Measurements from ENCODE around the gene CCDC57.
A peak's percentile ranks its signal among the peaks of the same experiment; 100 is the strongest.
"Not testable (repeated sequence)": the region's sequence is repeated elsewhere in the genome, so short reads cannot be mapped to it uniquely, and the experiment has no call there.

The CCDC57 gene

GRCh38 chr17:82212331-82213250 lies at the start of gene CCDC57:
Gene CCDC57 (minus strand): TSS chr17:82212842. CDS start chr17:82201944, 10,898 bp downstream.
- Histone ChIP-seq H3K36me3 (replicated peaks) (no peaks in the 10 kb centered on the region), H3K27ac (peak within 1 kb of the TSS; percentile 87), H3K4me3 (ENCODE audit: low read depth, low read length) (peak within 1 kb of the TSS; percentile 71), H3K27me3 (replicated peaks) (no peaks in the 10 kb centered on the region)
- no peak for DNase-seq
- in situ Hi-C loops (cut with HindIII; ENCODE audit: low pct_ligation_motif_present, low sequenced_read_pairs) = no loop called here
- TF ChIP-seq, protein P1, sequence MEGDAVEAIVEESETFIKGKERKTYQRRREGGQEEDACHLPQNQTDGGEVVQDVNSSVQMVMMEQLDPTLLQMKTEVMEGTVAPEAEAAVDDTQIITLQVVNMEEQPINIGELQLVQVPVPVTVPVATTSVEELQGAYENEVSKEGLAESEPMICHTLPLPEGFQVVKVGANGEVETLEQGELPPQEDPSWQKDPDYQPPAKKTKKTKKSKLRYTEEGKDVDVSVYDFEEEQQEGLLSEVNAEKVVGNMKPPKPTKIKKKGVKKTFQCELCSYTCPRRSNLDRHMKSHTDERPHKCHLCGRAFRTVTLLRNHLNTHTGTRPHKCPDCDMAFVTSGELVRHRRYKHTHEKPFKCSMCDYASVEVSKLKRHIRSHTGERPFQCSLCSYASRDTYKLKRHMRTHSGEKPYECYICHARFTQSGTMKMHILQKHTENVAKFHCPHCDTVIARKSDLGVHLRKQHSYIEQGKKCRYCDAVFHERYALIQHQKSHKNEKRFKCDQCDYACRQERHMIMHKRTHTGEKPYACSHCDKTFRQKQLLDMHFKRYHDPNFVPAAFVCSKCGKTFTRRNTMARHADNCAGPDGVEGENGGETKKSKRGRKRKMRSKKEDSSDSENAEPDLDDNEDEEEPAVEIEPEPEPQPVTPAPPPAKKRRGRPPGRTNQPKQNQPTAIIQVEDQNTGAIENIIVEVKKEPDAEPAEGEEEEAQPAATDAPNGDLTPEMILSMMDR (IDR thresholded peaks at IDR 0.05; ENCODE audit: low read depth, low read length, missing control alignments) = no peak

- Histone ChIP-seq H3K4me3 (ENCODE audit: low read depth, low read length) (no peak overlapping the region), H3K36me3 (replicated peaks) (peaks cover 90% of the 10 kb centered on the region), H3K27me3 (replicated peaks) (no peaks in the 10 kb centered on the region), H3K27ac (no peak overlapping the region)
- TF ChIP-seq, protein P1 (IDR thresholded peaks at IDR 0.05; ENCODE audit: low read depth, low read length, missing control alignments) = no peak
- DNase-seq = no peak
- in situ Hi-C loops (cut with HindIII; ENCODE audit: low pct_ligation_motif_present, low sequenced_read_pairs) = no loop called here
Measured at GRCh38 chr17:82262344-82262743, 49.7 kb upstream of the CCDC57 start.

DNA sequence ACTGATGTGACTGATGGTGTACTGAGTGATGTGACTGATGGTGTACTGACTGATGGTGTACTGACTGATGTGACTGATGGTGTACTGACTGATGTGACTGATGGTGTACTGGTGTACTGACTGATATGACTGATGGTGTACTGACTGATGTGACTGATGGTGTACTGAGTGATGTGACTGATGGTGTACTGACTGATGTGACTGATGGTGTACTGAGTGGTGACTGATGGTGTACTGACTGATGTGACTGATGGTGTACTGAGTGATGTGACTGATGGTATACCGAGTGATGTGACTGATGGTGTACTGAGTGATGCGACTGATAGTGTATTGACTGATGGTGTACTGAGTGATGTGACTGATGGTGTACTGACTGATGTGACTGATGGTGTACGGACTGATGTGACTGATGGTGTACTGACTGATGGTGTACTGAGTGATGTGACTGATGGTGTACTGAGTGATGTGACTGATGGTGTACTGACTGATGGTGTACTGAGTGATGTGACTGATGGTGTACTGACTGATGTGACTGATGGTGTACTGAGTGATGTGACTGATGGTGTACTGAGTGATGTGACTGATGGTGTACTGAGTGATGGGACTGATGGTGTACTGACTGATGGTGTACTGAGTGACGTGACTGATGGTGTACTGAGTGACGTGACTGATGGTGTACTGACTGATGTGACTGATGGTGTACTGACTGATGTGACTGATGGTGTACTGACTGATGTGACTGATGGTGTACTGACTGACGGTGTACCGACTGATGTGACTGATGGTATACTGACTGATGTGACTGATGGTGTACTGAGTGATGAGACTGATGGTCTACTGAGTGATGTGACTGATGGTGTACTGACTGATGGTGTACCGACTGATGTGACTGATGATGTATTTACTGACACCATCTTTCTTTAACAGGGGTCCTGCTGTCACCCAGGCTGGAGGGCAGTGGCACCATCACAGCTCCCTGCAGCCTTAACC lies 47.6 kb upstream of the CCDC57 start:
- DNase-seq; in situ Hi-C loops (cut with HindIII; ENCODE audit: low pct_ligation_motif_present, low sequenced_read_pairs); H3K27me3 ChIP-seq (replicated peaks); H3K27ac ChIP-seq; H3K4me3 ChIP-seq (ENCODE audit: low read depth, low read length): not testable (repeated sequence)
- peaks cover 93% of the 10 kb centered on the region for H3K36me3 ChIP-seq (replicated peaks)

DNA sequence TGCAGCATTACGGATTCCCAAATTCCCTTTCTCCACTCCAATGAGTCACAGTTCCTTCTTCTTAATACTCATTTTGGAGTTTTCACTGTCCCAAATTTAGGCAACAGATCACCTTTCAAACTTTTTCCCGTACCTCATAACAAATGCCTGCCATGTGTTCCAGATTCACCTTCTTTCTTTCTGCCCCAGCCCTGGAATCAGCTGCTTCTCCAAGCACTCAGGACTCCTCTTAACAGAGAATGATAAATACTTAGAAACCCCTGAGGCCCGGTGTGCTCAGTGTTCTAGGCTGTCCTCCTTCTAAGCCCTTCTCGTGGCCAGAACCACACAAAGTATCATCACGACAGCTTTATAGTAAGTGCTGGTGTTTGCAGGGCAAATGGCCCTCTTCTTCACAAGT lies 45.9 kb upstream of the CCDC57 start:
- H3K27me3 ChIP-seq (replicated peaks) = no peaks in the 10 kb centered on the region
- no peak overlapping the region for H3K4me3 ChIP-seq (ENCODE audit: low read depth, low read length)
- in situ Hi-C loops (cut with HindIII; ENCODE audit: low pct_ligation_motif_present, low sequenced_read_pairs) = no loop called here
- H3K27ac ChIP-seq = no peak overlapping the region
- TF ChIP-seq, protein P1 (IDR thresholded peaks at IDR 0.05; ENCODE audit: low read depth, low read length, missing control alignments) = no peak
- peaks cover 78% of the 10 kb centered on the region for H3K36me3 ChIP-seq (replicated peaks)
- DNase-seq = no peak

GRCh38 chr17:82257473-82257872 lies 44.8 kb upstream of the CCDC57 start:
- peak overlapping the region; percentile 19 for H3K27ac ChIP-seq
- DNase-seq = peak; percentile 55
- H3K27me3 ChIP-seq (replicated peaks) = no peaks in the 10 kb centered on the region
- no peak overlapping the region for H3K4me3 ChIP-seq (ENCODE audit: low read depth, low read length)
- in situ Hi-C loops (cut with HindIII; ENCODE audit: low pct_ligation_motif_present, low sequenced_read_pairs) = no loop called here
- H3K36me3 ChIP-seq (replicated peaks) = peaks cover 78% of the 10 kb centered on the region
- TF ChIP-seq, protein P1 (IDR thresholded peaks at IDR 0.05; ENCODE audit: low read depth, low read length, missing control alignments) = no peak
